Measurements from ENCODE around the gene NISCH.

The NISCH gene

GRCh38 chr3:52472239-52473000, 17.0 kb downstream of the NISCH start:
- DNase-seq, result no peak

- DNase-seq, result no peak
Measured at GRCh38 chr3:52473026-52473425, 17.6 kb downstream of the NISCH start.

- DNase-seq, result no peak
Measured at GRCh38 chr3:52477076-52477795, 21.8 kb downstream of the NISCH start.

GRCh38 chr3:52477796-52478095, 22.3 kb downstream of the NISCH start:
- no peak for DNase-seq

- no peak for DNase-seq
Measured at GRCh38 chr3:52479037-52479876, 23.9 kb downstream of the NISCH start.

GRCh38 chr3:52479877-52480575, 24.6 kb downstream of the NISCH start:
- DNase-seq, result no peak

- DNase-seq, result no peak
Measured at GRCh38 chr3:52480768-52481715, 25.6 kb downstream of the NISCH start.

GRCh38 chr3:52481819-52482521, 26.6 kb downstream of the NISCH start:
- DNase-seq, result no peak

- DNase-seq, result no peak
Measured at GRCh38 chr3:52483081-52483480, 27.7 kb downstream of the NISCH start.

GRCh38 chr3:52483577-52484381, 28.4 kb downstream of the NISCH start:
- no peak for DNase-seq

- no peak for DNase-seq
Measured at GRCh38 chr3:52484680-52485461, 29.5 kb downstream of the NISCH start.

GRCh38 chr3:52487050-52487787, 31.8 kb downstream of the NISCH start:
- no peak for DNase-seq

- no peak for DNase-seq
Measured at GRCh38 chr3:52487788-52488691, 32.6 kb downstream of the NISCH start.

GRCh38 chr3:52488746-52489145, 33.3 kb downstream of the NISCH start:
- DNase-seq, result no peak

GRCh38 chr3:52489453-52489852, 34.0 kb downstream of the NISCH start:
- DNase-seq, result no peak

- no peak for DNase-seq
Measured at GRCh38 chr3:52490035-52490938, 34.9 kb downstream of the NISCH start.

Measured in T-helper 1 cell (primary cell).